Amniotic stem cell (primary cell): Measurements from ENCODE around the gene ZNF106.

Experiments used
- DNase-seq: peaks from one replicate; lab custom pipeline; 2025; lab: John Stamatoyannopoulos, UW

The ZNF106 gene

GRCh38 chr15:42367041-42367440 lies 123.9 kb downstream of the ZNF106 start:
- no peak for DNase-seq

- no peak for DNase-seq
These were observed 124.9 kb downstream of the ZNF106 start for GRCh38 chr15:42365921-42366550.

GRCh38 chr15:42364529-42364928 lies 126.4 kb downstream of the ZNF106 start:
- DNase-seq, result no peak

GRCh38 chr15:42363942-42364341 lies 127.0 kb downstream of the ZNF106 start:
- DNase-seq, result no peak

- no peak for DNase-seq
These were observed 127.5 kb downstream of the ZNF106 start for GRCh38 chr15:42363487-42363886.
